ENCODE data around the gene PTPRU. TPM values are rescaled to one million over a fixed set of nuclear protein-coding genes. Genes with fewer than 3 reads are reported as not detected.

PTPRU gene
- total RNA-seq, 1 donor from 2014 or later, result 15.3 TPM

GRCh38 chr1:29222686-29223085 is 13.6 kb upstream of the PTPRU start:
- Histone ChIP-seq H3K27me3 (ENCODE audit: low read depth) (no peaks in the 10 kb centered on the region), H3K36me3 (peaks cover 28% of the 10 kb centered on the region), H3K27ac (replicated peaks) (no peak overlapping the region), H3K9me3 (replicated peaks) (no peaks in the 10 kb centered on the region), H3K4me1 (no peaks in the 10 kb centered on the region), H3K4me3 (no peak overlapping the region)
- no peak for DNase-seq
- TF ChIP-seq, protein P1, sequence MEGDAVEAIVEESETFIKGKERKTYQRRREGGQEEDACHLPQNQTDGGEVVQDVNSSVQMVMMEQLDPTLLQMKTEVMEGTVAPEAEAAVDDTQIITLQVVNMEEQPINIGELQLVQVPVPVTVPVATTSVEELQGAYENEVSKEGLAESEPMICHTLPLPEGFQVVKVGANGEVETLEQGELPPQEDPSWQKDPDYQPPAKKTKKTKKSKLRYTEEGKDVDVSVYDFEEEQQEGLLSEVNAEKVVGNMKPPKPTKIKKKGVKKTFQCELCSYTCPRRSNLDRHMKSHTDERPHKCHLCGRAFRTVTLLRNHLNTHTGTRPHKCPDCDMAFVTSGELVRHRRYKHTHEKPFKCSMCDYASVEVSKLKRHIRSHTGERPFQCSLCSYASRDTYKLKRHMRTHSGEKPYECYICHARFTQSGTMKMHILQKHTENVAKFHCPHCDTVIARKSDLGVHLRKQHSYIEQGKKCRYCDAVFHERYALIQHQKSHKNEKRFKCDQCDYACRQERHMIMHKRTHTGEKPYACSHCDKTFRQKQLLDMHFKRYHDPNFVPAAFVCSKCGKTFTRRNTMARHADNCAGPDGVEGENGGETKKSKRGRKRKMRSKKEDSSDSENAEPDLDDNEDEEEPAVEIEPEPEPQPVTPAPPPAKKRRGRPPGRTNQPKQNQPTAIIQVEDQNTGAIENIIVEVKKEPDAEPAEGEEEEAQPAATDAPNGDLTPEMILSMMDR (IDR thresholded peaks at IDR 0.05; ENCODE audit: borderline replicate concordance), result no peak
- intact Hi-C loops (cut with micrococcal nuclease), result no loop called here

DNA sequence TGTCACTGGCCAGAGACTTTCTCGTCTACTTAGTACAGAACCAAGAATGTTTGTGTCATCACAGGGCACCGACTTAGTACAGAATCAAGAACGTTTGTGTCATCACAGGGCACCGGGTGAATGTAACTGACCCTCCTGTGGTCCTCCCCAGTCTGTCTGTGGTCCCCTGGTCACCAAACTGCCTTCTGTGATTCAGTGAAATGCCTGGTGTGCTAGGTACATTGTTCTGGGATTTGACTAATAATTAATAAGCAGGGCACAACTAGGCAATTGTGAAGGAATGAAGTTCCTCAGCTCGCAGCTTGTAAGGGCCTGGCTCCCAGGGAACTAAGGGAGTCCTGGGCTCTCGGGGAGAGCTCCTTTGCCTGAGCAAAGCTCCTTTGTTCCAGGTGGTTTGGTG is 12.8 kb upstream of the PTPRU start:
- H3K4me1 ChIP-seq, result no peaks in the 10 kb centered on the region
- H3K36me3 ChIP-seq, result peaks cover 28% of the 10 kb centered on the region
- H3K27ac ChIP-seq (replicated peaks), result no peak overlapping the region
- no peak for DNase-seq
- intact Hi-C loops (cut with micrococcal nuclease), result no loop called here
- no peaks in the 10 kb centered on the region for H3K9me3 ChIP-seq (replicated peaks)
- no peaks in the 10 kb centered on the region for H3K27me3 ChIP-seq (ENCODE audit: low read depth)
- no peak overlapping the region for H3K4me3 ChIP-seq
- TF ChIP-seq, protein P1 (IDR thresholded peaks at IDR 0.05; ENCODE audit: borderline replicate concordance), result no peak

GRCh38 chr1:29224356-29224837 is 11.9 kb upstream of the PTPRU start:
- DNase-seq, result no peak
- Histone ChIP-seq H3K27me3 (ENCODE audit: low read depth) (no peaks in the 10 kb centered on the region), H3K36me3 (peaks cover 28% of the 10 kb centered on the region), H3K4me1 (peaks cover under 1% of the 10 kb centered on the region), H3K27ac (replicated peaks) (no peak overlapping the region), H3K4me3 (no peak overlapping the region), H3K9me3 (replicated peaks) (no peaks in the 10 kb centered on the region)
- intact Hi-C loops (cut with micrococcal nuclease), result no loop called here
- TF ChIP-seq, protein P1 (IDR thresholded peaks at IDR 0.05; ENCODE audit: borderline replicate concordance), result no peak

DNA sequence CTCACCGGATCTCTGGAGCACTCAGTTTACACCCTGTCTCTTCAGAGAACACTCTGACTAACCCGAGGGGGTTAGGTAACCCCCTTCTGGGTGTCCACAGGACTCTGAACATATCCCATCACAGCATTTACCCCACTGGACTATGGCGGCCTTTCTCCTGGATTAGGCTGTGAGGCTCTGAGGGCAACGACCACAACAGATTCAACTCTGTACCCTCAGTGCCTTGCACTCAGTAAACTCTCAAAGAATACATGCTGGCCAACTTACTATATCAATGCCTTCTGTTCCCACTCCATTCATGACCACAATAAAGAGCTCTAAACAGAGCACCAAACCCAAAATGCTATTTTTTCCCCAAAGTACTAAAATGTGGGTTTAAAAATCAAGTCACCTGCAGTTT is 11.0 kb upstream of the PTPRU start:
- intact Hi-C loops (cut with micrococcal nuclease), result no loop called here
- H3K4me3 ChIP-seq, result no peak overlapping the region
- no peak for DNase-seq
- no peaks in the 10 kb centered on the region for H3K9me3 ChIP-seq (replicated peaks)
- no peak overlapping the region for H3K27ac ChIP-seq (replicated peaks)
- TF ChIP-seq, protein P1 (IDR thresholded peaks at IDR 0.05; ENCODE audit: borderline replicate concordance), result no peak
- peaks cover 26% of the 10 kb centered on the region for H3K36me3 ChIP-seq
- no peaks in the 10 kb centered on the region for H3K27me3 ChIP-seq (ENCODE audit: low read depth)
- H3K4me1 ChIP-seq, result peaks cover 10% of the 10 kb centered on the region

DNA sequence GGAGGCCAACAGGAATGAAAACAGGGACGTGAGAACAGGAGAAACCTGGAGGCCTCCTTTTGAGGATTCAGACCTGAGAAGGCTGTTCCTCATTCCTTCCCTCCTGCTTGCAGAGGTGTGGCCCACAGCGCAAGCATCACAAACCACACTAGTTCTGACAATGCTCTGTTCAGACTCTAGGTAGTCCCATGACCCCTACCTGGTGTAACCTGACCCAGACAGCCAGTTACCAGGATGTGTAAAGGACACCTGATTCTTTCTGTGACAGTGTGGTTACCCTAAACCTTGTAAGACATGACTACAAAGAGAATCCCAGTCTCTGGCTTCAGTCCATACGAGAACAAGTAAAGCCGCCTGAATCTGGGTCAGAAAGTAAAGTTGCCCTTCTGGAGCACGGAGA is 8.8 kb upstream of the PTPRU start:
- intact Hi-C loops (cut with micrococcal nuclease), result no loop called here
- Histone ChIP-seq H3K27me3 (ENCODE audit: low read depth) (no peaks in the 10 kb centered on the region), H3K4me1 (peaks cover 20% of the 10 kb centered on the region), H3K9me3 (replicated peaks) (no peaks in the 10 kb centered on the region), H3K36me3 (peaks cover 20% of the 10 kb centered on the region), H3K4me3 (no peak overlapping the region), H3K27ac (replicated peaks) (no peak overlapping the region)
- TF ChIP-seq, protein P1 (IDR thresholded peaks at IDR 0.05; ENCODE audit: borderline replicate concordance), result no peak
- DNase-seq, result no peak

- H3K4me3 ChIP-seq, result peak overlapping the region; percentile 92
- H3K27ac ChIP-seq (replicated peaks), result peak overlapping the region; percentile 82
These were observed 6.1 kb upstream of the PTPRU start for GRCh38 chr1:29230204-29230552.

More at GRCh38 chr1:29230204-29230552, 6.1 kb upstream of the PTPRU start:
- intact Hi-C loops (cut with micrococcal nuclease), result no loop called here
- TF ChIP-seq, protein P1 (IDR thresholded peaks at IDR 0.05; ENCODE audit: borderline replicate concordance), result no peak
- no peak for DNase-seq
- Histone ChIP-seq H3K36me3 (peaks cover 3% of the 10 kb centered on the region), H3K9me3 (replicated peaks) (no peaks in the 10 kb centered on the region), H3K27me3 (ENCODE audit: low read depth) (no peaks in the 10 kb centered on the region), H3K4me1 (peaks cover 20% of the 10 kb centered on the region)
